ENCODE data around the gene FKBP8. TPM values are rescaled to one million over a fixed set of nuclear protein-coding genes. Genes with fewer than 3 reads are reported as not detected.
A peak's percentile ranks its signal among the peaks of the same experiment; 100 is the strongest.

Gene FKBP8
- total RNA-seq, 1 experiment from 2014 or later = 345 TPM

DNA sequence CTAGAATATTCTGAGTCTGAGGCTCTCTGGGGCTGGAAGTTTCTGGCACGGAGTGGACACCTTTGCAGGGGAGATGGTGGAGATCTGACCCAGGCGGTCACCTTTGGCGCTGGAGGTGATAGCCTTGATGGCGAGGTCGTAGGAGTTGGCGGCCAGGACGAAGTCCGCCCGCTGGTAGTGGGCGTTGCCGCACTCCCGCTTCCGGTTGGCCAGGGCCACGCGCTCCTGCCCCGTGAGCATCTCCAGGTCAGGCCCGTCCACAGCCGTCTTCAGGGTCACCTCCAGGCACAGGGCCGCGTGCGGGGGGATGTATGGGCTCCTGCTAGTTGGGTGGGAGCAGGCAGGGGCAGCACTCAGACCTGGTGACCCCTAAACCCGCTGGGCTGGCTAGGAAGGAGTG lies 5.3 kb downstream of the FKBP8 start (continued):
- no peak for TF ChIP-seq HMGXB4 (CRISPR knock-in tag; IDR thresholded peaks at IDR 0.05)
- no peak for TF ChIP-seq ZSCAN18 (CRISPR knock-in tag; IDR thresholded peaks at IDR 0.05)
- no peak for TF ChIP-seq NFATC4 (CRISPR knock-in tag; IDR thresholded peaks at IDR 0.05)
- no peak for TF ChIP-seq ZNF423 (CRISPR knock-in tag; IDR thresholded peaks at IDR 0.05)
- TF ChIP-seq SOX15 (CRISPR knock-in tag; IDR thresholded peaks at IDR 0.05) = no peak
- TF ChIP-seq, protein P1, sequence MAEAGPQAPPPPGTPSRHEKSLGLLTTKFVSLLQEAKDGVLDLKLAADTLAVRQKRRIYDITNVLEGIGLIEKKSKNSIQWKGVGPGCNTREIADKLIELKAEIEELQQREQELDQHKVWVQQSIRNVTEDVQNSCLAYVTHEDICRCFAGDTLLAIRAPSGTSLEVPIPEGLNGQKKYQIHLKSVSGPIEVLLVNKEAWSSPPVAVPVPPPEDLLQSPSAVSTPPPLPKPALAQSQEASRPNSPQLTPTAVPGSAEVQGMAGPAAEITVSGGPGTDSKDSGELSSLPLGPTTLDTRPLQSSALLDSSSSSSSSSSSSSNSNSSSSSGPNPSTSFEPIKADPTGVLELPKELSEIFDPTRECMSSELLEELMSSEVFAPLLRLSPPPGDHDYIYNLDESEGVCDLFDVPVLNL (CRISPR knock-in tag; IDR thresholded peaks at IDR 0.05; ENCODE audit: borderline replicate concordance, low read depth) = no peak
- no peak for TF ChIP-seq ZNF121 (CRISPR knock-in tag; IDR thresholded peaks at IDR 0.05)

GRCh38 chr19:18537431-18537830 lies 5.9 kb downstream of the FKBP8 start:
- no peak overlapping the region for H3K27ac Mint-ChIP-seq
- no peak for ATAC-seq
- H3K4me3 Mint-ChIP-seq = no peak overlapping the region
- H3K9me3 Mint-ChIP-seq = no peaks in the 10 kb centered on the region
- DNase-seq (ENCODE audit: low spot score) = no peak
- 0 out of 2 replicates have a peak, but pooled peaks have one; percentile 35 for TF ChIP-seq FOXP1 (CRISPR knock-in tag; IDR thresholded peaks at IDR 0.05; ENCODE audit: borderline replicate concordance)
- no peak for TF ChIP-seq TEAD4 (CRISPR knock-in tag; IDR thresholded peaks at IDR 0.05)
- TF ChIP-seq TCF7 (CRISPR knock-in tag; IDR thresholded peaks at IDR 0.05; ENCODE audit: low read depth) = no peak
- no peaks in the 10 kb centered on the region for H3K27me3 Mint-ChIP-seq (ENCODE audit: low read depth)
- POLR2A ChIA-PET = no interaction called here
- CTCF ChIA-PET = no interaction called here
- H3K36me3 Mint-ChIP-seq = peaks cover 56% of the 10 kb centered on the region
- peaks cover 4% of the 10 kb centered on the region; the same call in 1 of the 2 replicates for H3K4me1 Mint-ChIP-seq

DNA sequence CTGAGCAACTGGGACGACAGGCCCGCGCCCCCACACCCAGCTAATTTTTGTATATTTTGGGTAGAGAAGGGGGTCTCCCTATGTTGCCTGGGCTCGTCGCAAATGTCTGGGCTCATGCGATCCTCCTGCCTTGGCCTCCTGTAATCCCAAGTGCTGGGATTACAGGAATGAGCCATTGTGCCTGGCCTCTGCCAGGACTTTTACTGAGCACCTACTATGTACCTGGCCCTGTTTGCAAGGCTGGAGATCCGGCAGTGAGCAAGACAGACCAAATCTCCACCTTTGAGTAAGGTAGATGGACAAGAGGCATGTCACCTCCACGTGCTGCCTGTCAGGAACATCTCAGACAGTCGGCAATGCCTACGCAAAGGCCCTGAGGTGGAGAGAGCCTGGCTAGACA lies 6.9 kb downstream of the FKBP8 start:
- DNase-seq (ENCODE audit: low spot score) = no peak
- Mint-ChIP-seq H3K4me3 (no peak overlapping the region), H3K4me1 (no peaks in the 10 kb centered on the region), H3K36me3 (peaks cover 60% of the 10 kb centered on the region), H3K27me3 (ENCODE audit: low read depth) (no peaks in the 10 kb centered on the region), H3K9me3 (no peaks in the 10 kb centered on the region), H3K27ac (peak overlapping the region; percentile 43; the same call in 1 of the 2 replicates)
- ATAC-seq = no peak
- CTCF ChIA-PET = no interaction called here
- TF ChIP-seq CREM (CRISPR knock-in tag; IDR thresholded peaks at IDR 0.05) (no peak), ATF1 (CRISPR knock-in tag; IDR thresholded peaks at IDR 0.05) (no peak), ERG (CRISPR knock-in tag; IDR thresholded peaks at IDR 0.05) (no peak), SMAD3 (CRISPR knock-in tag; IDR thresholded peaks at IDR 0.05; ENCODE audit: borderline replicate concordance) (no peak)
- POLR2A ChIA-PET = no interaction called here

DNA sequence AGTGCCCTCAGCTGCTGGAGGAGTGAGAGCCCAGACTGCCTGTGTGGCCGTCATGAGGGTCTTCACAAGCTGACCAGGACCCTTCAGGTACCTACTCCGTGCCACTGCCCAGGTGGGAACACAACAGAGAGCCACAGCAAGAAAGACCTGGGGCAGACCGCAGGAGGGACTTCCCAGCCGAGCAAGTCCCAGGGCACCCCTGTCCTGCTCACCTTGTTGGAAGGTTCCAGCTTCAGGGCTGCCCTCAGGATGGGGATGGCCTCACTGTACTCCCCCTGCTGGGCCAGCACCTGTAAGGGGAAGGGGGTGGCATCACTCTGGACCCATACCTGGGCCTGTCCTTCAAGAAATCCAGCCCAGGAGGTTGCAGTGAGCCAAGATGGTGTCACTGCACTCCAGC lies 10.3 kb downstream of the FKBP8 start:
- ATAC-seq = no peak
- H3K9me3 Mint-ChIP-seq = no peaks in the 10 kb centered on the region
- no peaks in the 10 kb centered on the region for H3K4me1 Mint-ChIP-seq
- no peak overlapping the region for H3K4me3 Mint-ChIP-seq
- no peak overlapping the region for H3K27ac Mint-ChIP-seq
- ChIA-PET POLR2A (interaction anchor here (0.6 kb wide), 1 partner anchor 382 kb away, joined by 4 read pairs; no protein-coding TSS in a partner anchor), CTCF (interaction anchor here (2.6 kb wide), 1 partner anchor 63 kb away, joined by 11 read pairs; no protein-coding TSS in a partner anchor)
- H3K36me3 Mint-ChIP-seq = peaks cover 44% of the 10 kb centered on the region
- no peak for DNase-seq (ENCODE audit: low spot score)
- no peaks in the 10 kb centered on the region for H3K27me3 Mint-ChIP-seq (ENCODE audit: low read depth)
- TF ChIP-seq TCF7 (CRISPR knock-in tag; IDR thresholded peaks at IDR 0.05; ENCODE audit: low read depth) (no peak), JAZF1 (CRISPR knock-in tag; IDR thresholded peaks at IDR 0.05) (no peak), ZNF416 (CRISPR knock-in tag; IDR thresholded peaks at IDR 0.05) (no peak), MAX (CRISPR knock-in tag; IDR thresholded peaks at IDR 0.05) (no peak), ERG (CRISPR knock-in tag; IDR thresholded peaks at IDR 0.05) (no peak), ETV6 (CRISPR knock-in tag; IDR thresholded peaks at IDR 0.05) (no peak), ZNF396 (CRISPR knock-in tag; IDR thresholded peaks at IDR 0.05; ENCODE audit: borderline replicate concordance) (no peak)
- TF ChIP-seq, protein P2, sequence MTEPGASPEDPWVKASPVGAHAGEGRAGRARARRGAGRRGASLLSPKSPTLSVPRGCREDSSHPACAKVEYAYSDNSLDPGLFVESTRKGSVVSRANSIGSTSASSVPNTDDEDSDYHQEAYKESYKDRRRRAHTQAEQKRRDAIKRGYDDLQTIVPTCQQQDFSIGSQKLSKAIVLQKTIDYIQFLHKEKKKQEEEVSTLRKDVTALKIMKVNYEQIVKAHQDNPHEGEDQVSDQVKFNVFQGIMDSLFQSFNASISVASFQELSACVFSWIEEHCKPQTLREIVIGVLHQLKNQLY (CRISPR knock-in tag; IDR thresholded peaks at IDR 0.05) = no peak

Data from WTC11 (cell line).